IPS DF 4.7 (cell line): ENCODE measurements around the gene DDN.

Source experiments
- DNase-seq: peaks from one replicate; pipeline ENCODE4 v3.0.0-alpha.2; 2013; ENCODE audit warnings: low spot score; ENCODE audit errors: extremely low read depth

The DDN gene

DNA sequence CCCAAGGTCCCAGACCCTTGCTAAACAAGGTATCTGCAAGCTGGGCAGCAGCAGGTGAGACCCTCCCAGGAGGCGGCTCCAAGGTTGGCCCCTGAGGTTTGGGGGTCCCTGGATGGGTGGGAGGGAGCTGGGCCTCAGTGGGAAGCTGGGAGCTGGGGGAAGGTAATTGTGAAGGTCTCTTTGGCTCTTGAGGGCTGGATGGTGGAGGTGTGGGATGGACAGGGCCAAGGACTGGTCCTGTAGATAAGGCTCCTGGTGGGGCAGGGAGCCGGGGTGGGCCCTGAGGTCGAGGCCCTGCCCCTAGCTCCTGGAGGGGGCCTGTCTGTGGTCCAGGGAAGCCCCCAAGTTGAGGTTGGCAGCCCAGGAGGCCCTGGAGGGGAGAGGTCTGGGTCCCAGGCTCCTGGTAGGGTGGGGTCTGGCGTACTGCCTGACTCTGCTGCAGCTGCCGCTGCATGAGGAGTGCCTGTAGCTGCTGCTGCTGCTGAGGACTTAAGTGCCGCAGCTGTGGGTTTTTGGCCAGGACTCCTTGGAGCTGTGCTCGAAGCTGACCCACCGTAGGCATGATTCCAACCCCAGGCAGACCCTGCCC, 32.5 kb upstream of the DDN start:
- no peak for DNase-seq

DNA sequence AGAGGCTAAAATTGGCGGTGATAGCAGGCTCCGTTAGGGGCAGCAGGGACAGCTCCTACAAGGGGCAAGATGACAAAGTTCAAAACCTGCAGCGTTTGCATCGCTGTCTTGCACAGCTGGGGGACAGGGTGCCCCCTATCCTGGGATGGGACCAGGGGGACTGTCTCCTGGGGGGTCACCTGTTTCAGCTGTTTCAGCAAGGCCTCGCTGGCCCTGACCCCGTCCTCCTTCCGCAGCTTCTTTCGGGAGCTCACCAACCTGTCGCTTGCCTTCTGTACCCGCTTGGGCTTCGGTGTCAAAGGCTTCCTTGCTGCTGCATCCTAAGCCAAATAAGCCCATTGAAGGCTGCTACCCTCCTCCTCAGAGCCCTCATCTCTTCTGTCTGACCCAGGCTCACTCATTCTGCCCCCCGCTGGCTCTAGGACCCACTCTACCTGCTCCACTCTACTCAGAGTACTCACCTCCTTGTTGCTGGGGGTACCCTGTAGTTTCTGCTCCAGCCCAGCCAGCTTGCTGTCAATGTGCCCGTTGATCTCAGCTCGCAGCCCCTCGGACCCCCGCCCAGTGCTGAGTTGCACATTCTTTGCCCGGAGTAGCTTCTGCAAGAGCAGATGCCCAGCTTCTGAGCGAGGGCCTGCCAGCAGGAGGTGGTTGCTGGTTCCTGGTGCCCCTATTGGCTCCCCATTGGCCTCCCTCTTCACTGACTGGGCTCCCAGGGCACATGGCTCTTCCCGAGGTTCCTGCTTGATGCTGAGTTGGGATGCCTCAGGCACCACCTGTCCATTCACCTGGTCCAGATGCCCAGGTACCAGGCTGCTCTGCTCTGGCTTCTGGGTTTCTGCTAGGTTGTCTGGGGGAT, 31.8 kb upstream of the DDN start:
- DNase-seq = no peak

DNA sequence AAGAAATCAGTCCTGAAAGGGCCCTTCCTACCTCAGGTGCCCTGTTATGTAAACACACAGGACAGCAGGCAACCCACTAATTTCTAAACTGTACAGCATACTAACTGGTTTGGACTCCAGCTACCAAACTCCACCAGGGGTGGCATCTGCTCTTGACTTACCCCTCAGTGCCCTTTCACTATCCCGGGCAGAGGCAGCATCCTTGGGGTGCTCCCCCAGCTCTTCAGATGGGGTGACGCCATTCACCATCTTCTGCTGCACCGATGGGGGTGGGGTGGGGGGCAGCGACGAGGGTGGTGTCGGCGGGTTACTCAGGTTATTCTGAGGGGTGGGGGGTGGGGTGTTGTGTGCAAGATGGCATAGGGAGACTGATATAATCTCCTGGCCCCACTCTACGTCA, 30.9 kb upstream of the DDN start:
- no peak for DNase-seq

DNA sequence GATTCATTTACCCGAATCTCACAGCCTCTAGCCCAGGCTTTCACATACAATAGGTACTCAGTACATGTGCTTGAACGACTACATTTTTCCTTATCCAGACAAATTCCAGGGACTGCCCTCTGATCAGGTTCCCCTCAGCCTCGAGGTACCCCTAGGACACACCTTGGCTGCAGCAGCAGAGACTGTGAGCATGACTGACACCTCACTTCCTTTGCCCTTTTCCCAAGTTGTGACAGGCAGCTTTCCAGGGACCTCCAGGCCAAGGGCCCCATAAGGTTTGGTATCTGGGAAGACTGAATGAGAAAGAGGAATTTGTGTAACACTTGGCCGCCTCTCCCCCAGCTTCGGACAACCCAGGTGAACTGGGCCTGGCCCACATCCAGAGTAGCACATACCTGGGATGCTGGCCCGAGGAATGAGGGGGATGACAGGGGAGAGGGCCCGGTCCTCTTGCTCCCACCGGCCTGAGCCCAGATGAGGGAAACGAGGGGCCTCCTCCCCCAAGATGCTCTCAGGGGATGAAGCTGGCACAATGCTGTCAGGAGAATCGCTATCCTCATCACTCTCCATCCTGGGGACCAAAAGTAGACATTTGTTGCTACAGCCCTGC, 29.6 kb upstream of the DDN start:
- no peak for DNase-seq

DNA sequence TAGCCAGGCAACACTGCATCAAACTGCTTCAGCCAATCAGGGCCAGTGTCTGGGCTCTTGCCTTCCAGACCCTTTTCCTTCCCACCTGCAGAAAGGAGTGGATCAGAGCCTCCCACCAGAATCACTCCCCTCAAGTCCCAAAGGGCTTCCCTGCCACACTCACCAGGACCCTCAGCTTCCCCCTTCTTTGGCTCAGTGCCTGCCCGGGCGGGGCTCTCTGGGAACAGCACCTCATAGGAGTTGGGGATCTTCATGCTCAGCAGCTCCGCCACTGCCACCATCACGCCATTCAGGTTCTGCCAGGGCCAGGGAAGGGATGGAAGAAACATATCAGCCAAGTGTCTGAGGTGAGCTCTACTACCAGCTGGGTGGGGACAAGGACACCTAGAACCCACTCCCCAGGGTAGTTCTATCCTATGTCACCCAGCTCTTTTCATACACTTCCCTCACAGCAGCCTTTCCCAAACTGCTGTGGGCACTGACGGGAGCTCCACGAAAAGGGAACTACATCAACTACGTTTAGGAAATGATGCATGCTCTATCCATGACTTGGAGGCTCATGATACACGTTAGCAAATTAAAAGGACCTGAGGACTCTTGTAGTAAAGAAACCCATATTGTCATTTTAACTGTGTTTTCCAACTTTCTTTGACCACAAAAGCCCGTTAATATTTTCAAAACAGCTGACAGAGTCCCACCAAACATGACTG, 28.8 kb upstream of the DDN start:
- DNase-seq = no peak

DNA sequence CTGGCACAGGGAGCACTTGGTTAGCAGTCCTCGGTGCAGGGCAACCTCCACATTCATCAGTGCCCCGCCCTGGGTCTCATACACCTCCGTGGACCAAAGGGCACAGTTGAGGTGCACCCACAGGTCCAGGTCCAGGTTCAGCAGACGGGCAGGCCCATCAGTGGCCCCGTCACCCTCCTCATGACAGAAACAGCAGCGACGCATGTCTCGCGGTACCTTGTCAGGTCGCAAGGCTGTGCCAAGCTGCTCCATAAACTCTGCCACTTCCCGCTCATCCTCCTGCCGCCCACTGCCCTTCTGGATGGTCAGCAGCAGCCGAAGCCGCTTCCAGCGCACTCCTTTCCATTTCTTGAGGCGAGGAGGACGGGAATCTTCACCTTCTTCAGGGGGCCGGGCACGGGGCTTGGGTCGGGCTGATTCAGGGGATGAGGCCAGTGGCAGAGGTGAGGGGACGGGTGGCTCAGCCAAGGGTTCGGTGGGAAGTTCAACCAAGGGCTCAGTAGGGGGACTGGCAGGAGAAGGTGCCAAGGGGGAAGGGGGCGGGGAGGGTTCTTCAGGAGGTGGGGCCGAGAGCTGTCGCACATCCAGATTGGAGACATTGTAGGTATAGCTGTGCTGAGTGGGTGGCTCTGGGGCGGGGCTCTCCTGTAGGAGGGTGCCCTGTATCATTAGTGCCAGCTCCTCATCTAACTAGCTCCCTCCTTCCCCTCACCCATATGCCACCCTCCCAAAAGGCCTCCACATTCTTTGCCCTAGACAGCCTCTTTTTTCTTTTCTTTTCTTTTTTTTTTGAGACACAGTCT, 27.7 kb upstream of the DDN start:
- no peak for DNase-seq

DNA sequence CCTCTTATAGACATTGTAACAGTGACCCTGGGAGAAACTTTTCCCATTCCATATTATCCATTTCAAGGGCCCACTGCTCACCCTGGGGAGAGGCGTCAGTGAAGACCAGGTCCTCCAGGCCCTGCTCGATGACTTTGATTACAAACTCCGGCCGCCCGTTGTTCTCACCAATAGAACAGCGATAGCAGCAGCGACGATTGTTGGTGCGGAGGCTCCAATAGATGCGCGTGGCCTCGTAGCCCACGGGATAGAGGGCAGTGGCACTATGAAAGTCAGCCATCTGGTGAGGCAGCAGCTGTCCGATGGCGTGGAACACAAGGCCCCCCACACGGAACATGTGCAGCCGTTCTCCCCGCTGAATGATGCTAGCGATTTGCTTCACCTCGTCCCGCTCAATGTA, 26.9 kb upstream of the DDN start:
- no peak for DNase-seq

DNA sequence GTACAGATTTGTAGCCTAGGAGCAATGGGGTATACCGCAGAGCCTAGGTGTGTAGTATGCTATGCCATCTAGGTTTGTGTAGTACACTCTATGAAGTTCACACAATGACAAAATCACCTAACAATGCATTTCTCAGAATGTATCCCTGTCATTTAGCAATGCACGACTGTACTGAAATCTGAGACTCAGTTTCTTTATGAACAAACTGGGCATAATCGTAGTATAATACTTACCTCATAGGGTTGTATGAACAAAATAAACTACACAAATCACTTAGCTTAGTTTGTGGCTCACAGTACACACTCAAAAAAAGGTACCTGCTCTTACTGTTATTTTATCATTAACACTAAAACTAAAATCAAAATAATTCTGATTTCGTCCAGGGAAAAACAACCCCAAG, 26.3 kb upstream of the DDN start:
- DNase-seq = no peak

DNA sequence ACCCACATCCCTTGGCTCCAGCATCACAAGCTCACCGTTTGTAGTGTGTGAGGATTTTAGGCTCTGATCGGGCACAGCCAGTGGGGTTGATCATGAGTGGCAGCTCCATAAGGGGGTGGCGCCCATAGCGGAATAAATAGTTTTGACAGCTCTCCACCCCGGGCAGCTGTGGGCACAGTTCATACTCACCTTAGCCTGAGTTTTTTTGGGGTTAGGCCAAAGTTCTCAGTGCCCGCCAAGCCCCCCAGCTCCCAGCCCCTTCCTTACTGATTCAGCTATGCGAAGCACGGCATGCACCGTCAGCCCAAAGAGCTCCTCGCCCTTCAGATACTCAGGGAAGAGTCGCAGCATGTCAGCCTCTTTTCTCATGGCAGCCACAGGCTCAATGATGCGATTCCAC, 25.4 kb upstream of the DDN start:
- no peak for DNase-seq

DNA sequence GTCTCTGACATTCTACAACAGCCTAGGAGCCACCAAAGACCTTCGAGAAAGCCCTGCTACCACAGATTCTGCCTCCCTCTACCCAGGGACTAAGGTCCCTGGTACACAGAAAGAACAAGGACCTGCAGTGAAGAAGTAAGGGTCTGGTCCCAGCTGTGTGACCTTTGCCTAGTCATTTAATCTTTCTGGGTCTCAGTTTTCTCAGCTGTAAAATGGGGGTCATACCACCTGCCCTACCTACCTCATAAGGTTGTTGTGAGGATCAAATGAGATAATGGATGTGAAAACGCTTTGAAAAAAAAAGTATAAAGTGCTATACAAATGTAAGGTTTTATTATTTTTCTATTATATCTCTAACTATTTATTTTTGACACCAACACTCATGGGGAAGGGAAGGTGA, 24.6 kb upstream of the DDN start:
- DNase-seq = no peak

DNA sequence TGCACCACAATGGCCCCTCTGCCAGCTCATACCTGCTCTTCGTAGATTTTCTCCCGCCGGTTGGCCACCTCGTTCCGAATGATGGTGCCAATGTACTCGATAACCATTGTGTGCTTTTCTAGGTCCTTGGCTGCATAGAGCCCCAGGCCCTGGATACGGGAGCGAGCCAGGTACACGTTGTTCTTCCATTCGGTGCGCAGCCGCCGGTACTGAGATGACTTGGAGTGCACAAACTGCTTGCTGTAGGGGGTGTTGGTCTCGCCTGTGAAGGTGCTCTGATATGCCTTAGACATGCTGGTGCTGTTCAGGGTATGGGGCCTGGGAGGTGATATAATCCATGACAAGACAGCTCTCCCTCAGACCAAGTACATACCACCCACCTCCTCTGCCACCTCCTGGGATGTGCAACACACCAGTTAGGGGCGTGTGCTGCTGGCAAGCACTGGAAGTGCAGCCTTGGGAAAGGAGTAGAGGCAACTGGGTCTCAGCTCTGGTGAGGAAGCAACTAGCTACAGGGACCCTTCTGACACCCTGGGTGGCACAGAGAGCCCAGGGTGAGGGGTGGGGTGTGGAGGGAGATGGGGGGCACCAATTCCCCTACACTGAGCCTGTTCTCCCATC, 23.5 kb upstream of the DDN start:
- DNase-seq = no peak

DNA sequence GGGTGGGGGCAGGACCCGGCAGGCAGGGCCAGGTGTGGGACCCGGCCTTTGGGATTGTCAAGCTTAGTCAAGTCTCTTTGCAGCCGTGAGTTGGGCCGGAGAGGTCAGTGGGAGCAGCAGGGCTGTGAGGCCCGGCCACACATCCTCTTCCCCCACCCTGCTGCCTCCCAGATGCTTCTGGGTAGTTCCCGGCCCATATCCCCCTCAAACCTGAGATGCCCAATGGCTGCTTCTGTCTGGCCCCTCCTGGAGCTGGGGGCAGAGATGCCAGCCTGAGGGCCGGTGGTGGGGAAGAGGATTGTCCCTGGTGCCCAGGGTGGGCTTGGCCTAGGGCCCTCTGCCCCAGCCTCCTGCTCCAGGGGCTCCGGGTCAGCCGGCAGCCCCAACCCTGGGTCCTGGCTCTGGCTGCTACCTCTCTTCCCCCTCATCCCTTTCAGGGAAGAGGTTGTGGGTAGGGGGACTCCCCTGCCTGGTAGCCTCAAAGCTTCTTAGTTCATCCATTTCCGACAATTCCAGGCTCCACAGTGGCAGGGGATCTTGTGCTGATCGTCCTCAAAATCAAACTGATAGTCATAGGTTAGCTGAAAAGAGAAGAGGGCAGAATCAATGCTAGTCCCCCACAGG, 22.2 kb upstream of the DDN start:
- no peak for DNase-seq

DNA sequence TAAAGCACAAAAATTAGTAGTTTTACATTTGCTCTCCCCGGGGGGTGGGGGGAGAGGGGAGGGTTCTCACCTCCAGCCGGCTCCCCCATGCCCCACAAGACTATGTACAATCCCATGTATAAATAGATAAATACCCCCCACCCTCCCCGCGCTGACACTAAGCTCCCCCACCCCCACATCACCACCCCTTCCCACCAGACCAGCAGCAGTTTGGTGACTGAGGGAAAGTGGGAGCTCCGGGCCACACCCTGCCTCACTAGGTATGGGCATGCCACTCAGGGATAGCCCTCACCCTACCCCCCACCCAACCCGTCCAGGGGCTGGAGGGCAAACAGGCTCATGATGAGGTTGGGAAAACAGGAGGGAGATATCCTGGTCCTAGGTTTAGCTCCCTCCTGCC, 21.3 kb upstream of the DDN start:
- DNase-seq = no peak

DNA sequence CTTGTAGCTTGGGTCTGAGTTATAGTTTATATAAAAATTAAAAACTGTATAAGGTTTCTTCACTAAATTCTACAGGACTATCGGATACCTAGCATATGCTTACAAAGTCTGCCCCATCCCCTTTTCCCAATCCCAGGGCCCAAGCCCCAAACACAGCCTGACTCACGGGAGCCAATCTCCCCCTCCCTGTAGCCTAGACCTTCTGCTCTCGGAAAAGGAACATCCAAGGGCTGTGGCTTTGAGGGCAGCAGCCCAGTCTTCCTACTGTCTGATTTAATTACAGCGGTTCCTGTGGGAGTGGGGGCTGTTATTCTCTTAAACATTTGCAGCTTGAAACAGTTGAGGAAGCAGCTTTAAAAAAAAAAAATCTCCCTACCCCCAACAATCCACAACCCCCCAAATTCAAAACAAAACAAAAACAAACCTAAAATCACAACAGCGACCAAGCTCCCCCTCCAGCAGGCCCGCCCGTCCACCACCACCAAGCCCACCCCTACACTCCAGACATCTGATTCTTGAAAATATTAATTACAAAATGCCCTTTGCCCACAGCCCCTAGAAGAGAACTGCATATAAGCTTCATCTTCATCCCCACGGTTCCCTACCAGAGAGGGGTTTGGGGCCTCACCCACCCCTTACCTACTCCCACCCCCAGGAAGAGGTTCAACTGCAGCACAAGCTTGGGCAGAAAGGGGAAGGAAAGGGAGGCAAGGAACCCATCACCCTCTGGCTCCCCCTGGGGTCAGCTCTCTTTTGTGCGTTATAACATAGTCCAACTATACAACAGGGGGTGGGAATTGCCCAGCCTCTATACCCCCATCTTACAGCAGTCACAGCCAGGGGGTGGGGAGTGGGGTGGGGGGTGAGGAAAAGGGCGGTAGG, 20.5 kb upstream of the DDN start:
- DNase-seq = no peak

DNA sequence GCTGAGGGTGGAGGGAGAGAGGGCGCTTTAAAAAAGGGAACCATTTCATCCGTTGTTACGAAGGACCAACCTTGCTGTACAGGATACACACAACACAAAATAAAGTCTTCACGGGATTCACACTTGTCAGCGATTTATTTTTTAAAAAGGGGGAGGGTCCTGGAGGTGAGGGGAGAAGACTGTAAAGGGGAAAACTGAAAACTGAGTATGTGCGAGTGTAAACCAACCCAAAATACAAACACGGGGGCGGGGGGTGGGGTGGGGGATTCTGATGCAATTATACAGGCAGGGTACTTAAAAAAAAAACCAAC, 19.9 kb upstream of the DDN start:
- DNase-seq = no peak

DNA sequence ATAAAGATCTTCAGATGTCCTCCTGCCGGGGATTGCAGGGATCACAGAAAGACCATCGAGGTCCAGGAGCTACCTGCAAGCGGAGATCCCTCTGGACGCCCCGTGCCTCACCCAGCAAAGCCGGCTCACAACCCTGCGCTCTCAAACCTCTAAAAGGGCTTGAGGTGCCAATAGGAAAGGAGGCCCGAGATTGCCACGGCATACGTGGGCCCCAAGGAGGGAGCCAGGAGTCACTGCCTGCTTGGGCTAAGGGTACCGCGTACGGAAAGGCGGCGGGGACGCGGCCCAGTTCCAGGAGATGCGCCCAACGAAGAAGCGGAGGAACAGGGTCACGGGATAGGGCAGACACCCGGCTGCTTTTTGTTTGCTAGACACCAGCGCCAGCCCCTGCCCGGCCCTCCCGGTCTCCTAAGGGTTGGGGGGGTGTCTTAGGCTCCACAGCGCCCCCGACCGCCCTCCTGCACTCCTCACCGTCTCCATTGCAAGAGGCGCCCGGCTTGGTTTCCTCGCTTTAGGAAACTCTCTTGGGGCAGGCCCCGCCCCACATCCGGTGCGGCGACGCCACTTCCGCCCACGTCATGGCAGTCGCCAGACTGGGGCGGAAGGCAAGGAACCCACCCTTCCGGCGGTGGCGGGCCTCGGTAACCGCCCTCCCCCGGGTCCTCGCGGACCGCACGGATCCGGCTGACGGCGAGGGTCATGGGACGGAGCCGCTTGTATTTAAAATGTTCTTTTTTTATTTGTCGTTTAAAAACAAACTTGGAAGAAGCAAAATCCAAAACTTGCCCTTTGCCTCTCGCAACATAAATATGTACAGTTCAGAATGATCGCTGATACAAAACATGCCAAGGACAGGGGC, 19.3 kb upstream of the DDN start, which contains the start of gene PRKAG1:
Gene PRKAG1 (minus strand): TSS at position 516 of the 859 bp plus-strand sequence. CDS start 36 bp downstream, at position 480.
- DNase-seq = peak; percentile 93

DNA sequence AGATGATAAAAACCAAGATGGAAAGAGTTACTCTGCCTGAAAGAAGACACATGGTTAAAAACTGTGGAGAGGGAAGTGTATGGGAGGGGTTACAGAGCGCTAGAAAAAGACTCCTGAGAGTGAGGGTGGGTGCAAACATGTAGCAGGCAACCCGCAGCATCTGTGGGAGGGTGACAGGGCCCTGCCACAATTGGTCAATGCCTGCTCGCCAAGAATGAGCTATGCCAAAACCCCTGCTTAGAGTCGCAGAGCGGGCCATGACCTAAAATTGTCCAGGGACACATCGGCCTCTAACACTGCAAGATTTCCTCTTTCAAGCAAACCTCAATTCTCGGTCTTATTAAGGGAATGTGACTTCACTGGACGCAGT, 18.7 kb upstream of the DDN start:
- DNase-seq = no peak

DNA sequence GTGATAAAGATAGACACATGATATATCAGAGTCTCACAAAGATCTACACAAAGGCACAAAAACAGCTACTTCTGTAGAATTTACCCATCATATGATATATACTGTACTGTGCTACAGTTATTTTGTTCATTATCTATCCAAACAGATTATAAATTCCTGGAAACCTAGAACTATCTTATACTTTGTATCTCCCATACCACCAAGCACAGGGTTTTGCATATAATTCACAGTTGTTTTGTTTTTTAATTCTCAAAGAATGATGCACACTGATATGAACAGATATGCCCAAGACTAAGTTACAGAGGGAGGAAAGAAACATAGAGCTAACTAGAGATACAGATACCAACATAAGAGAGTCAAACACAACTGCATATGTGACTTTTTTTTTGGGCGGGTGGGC, 16.0 kb upstream of the DDN start:
- DNase-seq = no peak

DNA sequence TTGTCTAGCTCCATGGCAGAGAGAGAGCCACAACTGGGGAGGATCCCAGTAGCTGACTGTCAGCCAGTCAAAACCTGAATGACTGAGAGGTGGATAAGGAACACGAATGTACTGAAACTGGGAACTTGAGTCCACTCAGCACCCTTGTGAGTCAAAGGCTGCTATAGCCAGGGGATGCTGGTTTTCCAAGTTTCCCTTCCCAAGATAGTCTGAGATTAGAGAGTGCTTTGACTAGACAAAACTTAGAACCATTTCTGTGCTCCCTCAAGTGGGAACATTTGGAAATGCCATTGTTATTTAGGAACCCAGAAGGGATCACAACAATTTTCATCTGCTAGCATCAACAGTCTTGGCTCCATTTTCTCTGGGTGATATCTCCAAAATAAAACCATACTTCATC, 15.4 kb upstream of the DDN start:
- no peak for DNase-seq
